GM10266 (cell line): ENCODE results near the gene TOMT.

Experiments
- DNase-seq: peaks from one replicate; pipeline ENCODE4 v3.0.0; 2012; ENCODE audit errors: extremely low spot score
- CTCF ChIP-seq: IDR thresholded peaks from 2 replicates; pipeline ENCODE4 v1.5.1; 2012; ENCODE audit warnings: mild to moderate bottlenecking, low read depth; ENCODE audit not compliant: control insufficient read depth, insufficient read depth; ENCODE audit errors: missing control alignments

The TOMT gene

GRCh38 chr11:72080326-72081183 lies 25.2 kb upstream of the TOMT start, which contains the start of the genes LRRC51 and NUMA1:
Gene LRRC51, plus strand, starts transcription at chr11:72080850. Its CDS starts 8,234 bp downstream, at chr11:72089084.
Gene NUMA1, minus strand, starts transcription at chr11:72080542. Its CDS starts 44,599 bp downstream, at chr11:72035943.
- no peak for TF ChIP-seq CTCF
- peak; percentile 90 for DNase-seq

GRCh38 chr11:72081184-72081644 lies 24.5 kb upstream of the TOMT start:
- no peak for TF ChIP-seq CTCF

GRCh38 chr11:72081821-72082453 lies 23.8 kb upstream of the TOMT start:
- no peak for DNase-seq
- TF ChIP-seq CTCF: no peak

More at GRCh38 chr11:72081184-72081644, 24.5 kb upstream of the TOMT start:
- no peak for DNase-seq

- DNase-seq: no peak
- TF ChIP-seq CTCF: no peak
Observed at GRCh38 chr11:72083414-72083813, 22.3 kb upstream of the TOMT start.

GRCh38 chr11:72084076-72084475 lies 21.6 kb upstream of the TOMT start:
- no peak for DNase-seq
- TF ChIP-seq CTCF: no peak

- no peak for DNase-seq
Observed at GRCh38 chr11:72084965-72085364, 20.8 kb upstream of the TOMT start.

More at GRCh38 chr11:72084965-72085364, 20.8 kb upstream of the TOMT start:
- no peak for TF ChIP-seq CTCF
